ENCODE data around the gene SLC39A5.

The SLC39A5 gene

GRCh38 chr12:56202838-56203237 is 27.0 kb upstream of the SLC39A5 start:
- no peak for DNase-seq (ENCODE audit: low read depth)
- no peak for TF ChIP-seq CTCF (conservative IDR thresholded peaks at IDR 0.05; ENCODE audit: low read depth, low read length)
- H3K4me3 ChIP-seq (ENCODE audit: low read length), result no peak overlapping the region

DNA sequence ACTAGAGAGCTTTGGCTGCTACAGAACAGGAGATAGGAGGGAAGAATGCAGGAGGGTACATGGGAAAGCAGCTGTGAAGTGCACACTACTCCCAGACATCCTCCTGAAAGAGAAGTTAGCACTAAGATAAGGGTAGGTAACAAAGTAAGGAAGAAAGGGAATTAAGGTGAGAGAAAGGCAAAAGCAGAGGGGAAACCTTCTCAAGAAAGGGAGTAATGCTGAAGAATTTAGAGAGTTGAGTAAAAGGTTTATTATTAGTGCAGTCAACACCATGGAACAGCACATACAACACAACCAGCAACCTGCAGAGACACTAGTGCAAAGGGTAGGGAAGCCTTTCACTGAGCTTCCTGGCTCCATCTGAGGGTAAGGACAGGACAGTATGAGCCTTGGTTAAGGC is 25.6 kb upstream of the SLC39A5 start:
- DNase-seq (ENCODE audit: low read depth), result no peak
- TF ChIP-seq CTCF (conservative IDR thresholded peaks at IDR 0.05; ENCODE audit: low read depth, low read length), result no peak
- H3K4me3 ChIP-seq (ENCODE audit: low read length), result no peak overlapping the region

GRCh38 chr12:56205445-56205844 is 24.4 kb upstream of the SLC39A5 start:
- TF ChIP-seq CTCF (conservative IDR thresholded peaks at IDR 0.05; ENCODE audit: low read depth, low read length), result no peak
- no peak for DNase-seq (ENCODE audit: low read depth)
- no peak overlapping the region for H3K4me3 ChIP-seq (ENCODE audit: low read length)

DNA sequence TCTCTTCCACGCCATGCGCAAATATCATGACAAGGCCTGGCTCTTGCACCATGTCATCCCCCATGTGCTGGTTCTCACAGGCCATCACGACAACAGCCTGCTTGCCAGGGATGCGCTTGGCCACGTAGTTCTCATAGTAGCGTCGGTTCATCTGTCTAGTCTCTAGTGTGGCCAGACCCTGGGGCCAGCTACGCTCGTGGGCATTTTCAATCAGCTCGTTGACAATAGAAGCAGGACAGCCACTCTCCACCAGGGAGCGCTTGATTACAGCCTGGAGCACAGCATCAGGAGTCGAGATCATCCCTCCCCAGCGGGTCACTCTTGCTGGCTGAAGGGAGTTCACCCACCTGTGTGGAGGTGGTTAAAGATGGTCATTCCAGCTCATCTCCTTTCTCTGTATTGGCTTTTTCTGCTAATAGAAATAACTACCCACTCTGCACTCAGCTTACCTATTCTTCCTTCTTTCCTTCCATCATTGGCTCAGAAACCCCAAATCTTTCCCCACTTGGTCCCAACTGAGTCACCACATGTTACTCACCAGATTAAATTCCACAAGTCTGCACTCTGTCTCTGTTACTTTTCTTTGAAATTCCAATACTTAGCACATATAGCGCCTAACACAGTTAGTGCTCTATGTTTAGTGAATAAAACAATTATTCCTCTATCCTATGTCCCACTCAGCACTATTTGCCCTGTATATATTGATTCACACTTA is 23.2 kb upstream of the SLC39A5 start:
- peak; percentile 82 for TF ChIP-seq CTCF (conservative IDR thresholded peaks at IDR 0.05; ENCODE audit: low read depth, low read length)
- DNase-seq (ENCODE audit: low read depth), result no peak
- no peak overlapping the region for H3K4me3 ChIP-seq (ENCODE audit: low read length)

DNA sequence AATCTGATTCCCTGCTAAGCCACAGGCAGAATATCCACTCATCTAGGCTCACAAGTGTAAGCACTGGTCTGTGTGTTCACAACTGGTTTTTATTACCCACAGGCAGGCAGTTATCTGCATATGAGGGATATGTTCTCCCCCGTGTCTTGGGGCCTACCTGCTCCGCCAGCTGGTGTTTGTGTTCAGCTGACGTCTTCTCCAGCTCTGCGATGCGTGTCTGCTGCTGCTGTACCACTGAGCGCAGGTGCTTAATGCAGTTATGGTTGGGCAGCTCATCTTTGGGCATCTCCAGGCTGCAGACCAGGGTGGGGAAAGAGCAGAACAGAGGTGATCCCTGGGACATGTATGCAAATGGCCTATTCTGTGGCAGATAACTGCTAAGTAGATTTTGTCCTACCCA is 21.8 kb upstream of the SLC39A5 start:
- TF ChIP-seq CTCF (conservative IDR thresholded peaks at IDR 0.05; ENCODE audit: low read depth, low read length), result no peak
- H3K4me3 ChIP-seq (ENCODE audit: low read length), result no peak overlapping the region
- no peak for DNase-seq (ENCODE audit: low read depth)

DNA sequence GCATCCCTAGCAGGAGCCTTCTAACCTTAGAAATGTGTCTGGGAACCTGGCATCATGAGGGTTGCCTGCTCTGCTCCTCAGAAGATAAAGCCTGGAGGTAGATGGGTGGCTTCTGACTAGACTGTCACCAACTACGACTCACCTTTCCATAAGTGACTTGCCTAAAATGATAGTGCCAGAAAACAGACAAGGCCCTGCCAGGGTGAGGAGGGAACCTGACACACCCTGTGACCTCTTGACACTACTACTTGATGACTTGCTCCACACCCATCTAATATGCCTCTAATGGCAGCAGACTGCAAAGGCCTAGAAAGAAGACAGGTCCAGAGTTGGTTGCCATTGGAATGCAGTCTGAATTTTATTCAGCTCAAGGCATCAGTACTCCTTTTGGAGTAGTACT is 17.5 kb upstream of the SLC39A5 start:
- DNase-seq (ENCODE audit: low read depth), result no peak
- H3K4me3 ChIP-seq (ENCODE audit: low read length), result no peak overlapping the region
- TF ChIP-seq CTCF (conservative IDR thresholded peaks at IDR 0.05; ENCODE audit: low read depth, low read length), result no peak

DNA sequence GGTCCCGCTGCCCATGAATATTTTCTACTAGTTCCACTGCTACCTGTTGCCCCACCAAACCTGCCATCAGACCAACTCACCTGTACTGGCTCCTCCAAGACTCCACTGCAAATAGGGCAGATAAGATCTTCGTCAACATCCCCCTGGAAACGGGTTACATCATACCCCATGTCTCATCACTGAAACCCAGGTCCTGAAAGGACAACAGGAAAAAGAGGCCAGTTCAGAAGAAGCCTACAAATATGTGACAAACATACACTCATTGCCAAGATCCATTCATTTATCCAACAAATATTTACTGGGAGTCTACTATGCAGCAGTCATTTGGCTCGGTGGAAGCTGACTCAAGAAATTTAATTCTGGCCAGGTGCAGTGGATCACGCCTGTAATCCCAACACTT is 16.0 kb upstream of the SLC39A5 start:
- H3K4me3 ChIP-seq (ENCODE audit: low read length), result no peak overlapping the region
- TF ChIP-seq CTCF (conservative IDR thresholded peaks at IDR 0.05; ENCODE audit: low read depth, low read length), result no peak
- DNase-seq (ENCODE audit: low read depth), result no peak
